ENCODE measurements around the gene FOXP3. TPM values are rescaled to one million over a fixed set of nuclear protein-coding genes. Genes with fewer than 3 reads are reported as not detected.

Gene FOXP3
- total RNA-seq, 1 experiment from 2014 or later: not detected

- TF ChIP-seq EZH2 (IDR thresholded peaks at IDR 0.05; ENCODE audit: borderline replicate concordance, low read depth, low read length, poor library complexity, severe bottlenecking) (no peak), CTCF (conservative IDR thresholded peaks at IDR 0.05; ENCODE audit: low read depth, low read length) (no peak)
- Histone ChIP-seq H3K36me3 (ENCODE audit: insufficient read depth, low read length, poor library complexity, severe bottlenecking) (no peaks in the 10 kb centered on the region), H3K9me3 (ENCODE audit: low read depth, low read length, poor library complexity, severe bottlenecking) (no peaks in the 10 kb centered on the region), H3K27me3 (replicated peaks; ENCODE audit: insufficient read depth, low read depth, low read length, poor library complexity) (no peaks in the 10 kb centered on the region), H3K4me1 (ENCODE audit: insufficient read depth, low read length, poor library complexity, severe bottlenecking) (no peaks in the 10 kb centered on the region), H3K27ac (ENCODE audit: low read depth, low read length, poor library complexity, severe bottlenecking) (no peak overlapping the region), H3K4me3 (ENCODE audit: low read depth, low read length, poor library complexity, severe bottlenecking) (no peak overlapping the region)
- BruUV-seq (replicated peaks): no TSS peak
- no peak for DNase-seq (ENCODE audit: low spot score)
- POLR2A ChIA-PET (ENCODE audit: low non-redundant PET): no interaction called here
- CTCF ChIA-PET: no interaction called here
- intact Hi-C loops (cut with micrococcal nuclease; ENCODE audit: unreplicated experiment): no loop called here
These were observed 27.4 kb downstream of the FOXP3 start for GRCh38 chrX:49237060-49237459.

- ChIA-PET CTCF (no interaction called here), POLR2A (ENCODE audit: low non-redundant PET) (no interaction called here)
- Histone ChIP-seq H3K9me3 (ENCODE audit: low read depth, low read length, poor library complexity, severe bottlenecking) (no peaks in the 10 kb centered on the region), H3K4me3 (ENCODE audit: low read depth, low read length, poor library complexity, severe bottlenecking) (no peak overlapping the region), H3K27ac (ENCODE audit: low read depth, low read length, poor library complexity, severe bottlenecking) (no peak overlapping the region), H3K36me3 (ENCODE audit: insufficient read depth, low read length, poor library complexity, severe bottlenecking) (no peaks in the 10 kb centered on the region), H3K27me3 (replicated peaks; ENCODE audit: insufficient read depth, low read depth, low read length, poor library complexity) (no peaks in the 10 kb centered on the region), H3K4me1 (ENCODE audit: insufficient read depth, low read length, poor library complexity, severe bottlenecking) (no peaks in the 10 kb centered on the region)
- TF ChIP-seq CTCF (conservative IDR thresholded peaks at IDR 0.05; ENCODE audit: low read depth, low read length) (no peak), EZH2 (IDR thresholded peaks at IDR 0.05; ENCODE audit: borderline replicate concordance, low read depth, low read length, poor library complexity, severe bottlenecking) (no peak)
- BruUV-seq (replicated peaks): no TSS peak
- DNase-seq (ENCODE audit: low spot score): no peak
- intact Hi-C loops (cut with micrococcal nuclease; ENCODE audit: unreplicated experiment): no loop called here
These were observed 30.5 kb downstream of the FOXP3 start for GRCh38 chrX:49233887-49234555.

GRCh38 chrX:49233176-49233575 is 31.3 kb downstream of the FOXP3 start, which contains the start of gene CACNA1F:
Gene CACNA1F, minus strand, starts transcription at chrX:49233340. Its CDS starts 31 bp downstream, at chrX:49233309.
- ChIA-PET POLR2A (ENCODE audit: low non-redundant PET) (no interaction called here), CTCF (no interaction called here)
- H3K27me3 ChIP-seq (replicated peaks; ENCODE audit: insufficient read depth, low read depth, low read length, poor library complexity): no peaks in the 10 kb centered on the region
- H3K4me3 ChIP-seq (ENCODE audit: low read depth, low read length, poor library complexity, severe bottlenecking): no peak within 1 kb of the TSS
- intact Hi-C loops (cut with micrococcal nuclease; ENCODE audit: unreplicated experiment): no loop called here
- H3K36me3 ChIP-seq (ENCODE audit: insufficient read depth, low read length, poor library complexity, severe bottlenecking): no peaks in the 10 kb centered on the region
- H3K27ac ChIP-seq (ENCODE audit: low read depth, low read length, poor library complexity, severe bottlenecking): no peak within 1 kb of the TSS
- no peak for DNase-seq (ENCODE audit: low spot score)
- no peaks in the 10 kb centered on the region for H3K9me3 ChIP-seq (ENCODE audit: low read depth, low read length, poor library complexity, severe bottlenecking)
- BruUV-seq (replicated peaks): no TSS peak
- H3K4me1 ChIP-seq (ENCODE audit: insufficient read depth, low read length, poor library complexity, severe bottlenecking): no peaks in the 10 kb centered on the region
- no peak for TF ChIP-seq CTCF (conservative IDR thresholded peaks at IDR 0.05; ENCODE audit: low read depth, low read length)
- TF ChIP-seq EZH2 (IDR thresholded peaks at IDR 0.05; ENCODE audit: borderline replicate concordance, low read depth, low read length, poor library complexity, severe bottlenecking): no peak

Measured in A673 (cell line).